GM23248 (cell line): Measurements from ENCODE around the gene ANKS6. TPM values are rescaled to one million over a fixed set of nuclear protein-coding genes. Genes with fewer than 3 reads are reported as not detected.

Experiments
- DNase-seq: peaks from one replicate; pipeline ENCODE4 v3.0.0-alpha.2; 2015
- H2AFZ ChIP-seq: fragments of 200-600 bp; sonication (generic); 2 replicates; pipeline ENCODE4 v1.6.1; 2016; ENCODE audit warnings: antibody characterized with exemption
- H3F3A ChIP-seq: fragments of 200-600 bp; sonication (generic); 2 replicates; pipeline ENCODE4 v1.6.1; 2016; ENCODE audit warnings: mild to moderate bottlenecking, antibody characterized with exemption, mixed run types; ENCODE audit not compliant: insufficient read depth
- H3K27ac ChIP-seq: fragments of 200-600 bp; sonication (generic); 2 replicates; pipeline ENCODE4 v1.5.1; 2016; ENCODE audit warnings: mild to moderate bottlenecking
- H3K27me3 ChIP-seq: fragments of 200-600 bp; sonication (generic); replicated peaks from 2 replicates; pipeline ENCODE4 v1.6.1; 2016; ENCODE audit warnings: mild to moderate bottlenecking; ENCODE audit not compliant: insufficient read depth
- H3K36me3 ChIP-seq: fragments of 200-600 bp; sonication (generic); 2 replicates; pipeline ENCODE4 v1.6.1; 2016; ENCODE audit warnings: low read depth, mild to moderate bottlenecking
- H3K4me1 ChIP-seq: fragments of 200-600 bp; sonication (generic); 2 replicates; pipeline ENCODE4 v1.6.1; 2016; ENCODE audit warnings: mild to moderate bottlenecking; ENCODE audit not compliant: insufficient read depth
- H3K4me2 ChIP-seq: fragments of 200-600 bp; sonication (generic); one replicate; pipeline ENCODE4 v1.6.1; 2016; ENCODE audit warnings: mild to moderate bottlenecking; ENCODE audit not compliant: unreplicated experiment
- H3K4me3 ChIP-seq: fragments of 200-600 bp; sonication (generic); 2 replicates; pipeline ENCODE4 v1.5.1; 2016; ENCODE audit warnings: mild to moderate bottlenecking
- H3K79me2 ChIP-seq: fragments of 200-600 bp; sonication (generic); 2 replicates; pipeline ENCODE4 v1.6.1; 2016; ENCODE audit warnings: mild to moderate bottlenecking; ENCODE audit not compliant: insufficient read depth
- H3K9ac ChIP-seq: fragments of 200-600 bp; sonication (generic); 2 replicates; pipeline ENCODE4 v1.6.1; 2016; ENCODE audit warnings: mild to moderate bottlenecking
- H3K9me2 ChIP-seq: fragments of 200-600 bp; sonication (generic); 2 replicates; pipeline ENCODE4 v1.6.1; 2016; ENCODE audit warnings: mixed run types, mild to moderate bottlenecking, moderate library complexity; ENCODE audit not compliant: insufficient read depth
- H3K9me3 ChIP-seq: fragments of 200-600 bp; sonication (generic); one replicate; pipeline ENCODE4 v1.6.1; 2017; ENCODE audit warnings: low read depth
- H4K20me1 ChIP-seq: fragments of 200-600 bp; sonication (generic); 2 replicates; pipeline ENCODE4 v1.6.0; 2016; ENCODE audit not compliant: insufficient read depth
- EZH2 ChIP-seq: fragments of 200-600 bp; sonication (generic); IDR thresholded peaks from 2 replicates; pipeline ENCODE4 v1.6.1; 2018; ENCODE audit warnings: antibody characterized with exemption, mild to moderate bottlenecking; ENCODE audit not compliant: insufficient read depth, poor library complexity, severe bottlenecking
- EZH2phosphoT487 ChIP-seq: fragments of 200-600 bp; sonication (generic); IDR thresholded peaks from 2 replicates; pipeline ENCODE4 v1.6.1; 2018; ENCODE audit warnings: antibody characterized with exemption, moderate library complexity, mild to moderate bottlenecking, low read depth; ENCODE audit not compliant: insufficient read depth
- WGBS, 2 experiments: methylation state at CpG; one replicate each; pipeline ENCODE4 v1.1.6; 2015 to 2017; ENCODE audit warnings: low lambda C conversion rate in 2 of 2, low coverage in 1 of 2; ENCODE audit errors: missing lambda C conversion rate in 2 of 2; 5-methylcytosine and 5-hydroxymethylcytosine counted together
- in situ Hi-C: fragments of 300-500 bp; cut with MboI; formaldehyde crosslinking; loops from 2 replicates; pipeline ENCODE4 v1.15.0; 2020
- polyA plus RNA-seq: library from polyadenylated mRNA; unstranded; fragments of >200 nt; fragmentation: Nextera tagmentation; extraction: Ambion mirVana; gene quantifications from 2 replicates; pipeline ENCODE4 v1.2.1, GENCODE V29; 2016
- total RNA-seq: library from RNA; depleted of rRNA; stranded (reverse); fragments of >200 nt; shearing (Covaris generic); gene quantifications from 2 replicates; pipeline ENCODE4 v1.2.3, GENCODE V29; 2014

ANKS6 gene
- total and polyA plus RNA-seq, 2 experiments from 2014 or later: 7.1 to 26.4 TPM

DNA sequence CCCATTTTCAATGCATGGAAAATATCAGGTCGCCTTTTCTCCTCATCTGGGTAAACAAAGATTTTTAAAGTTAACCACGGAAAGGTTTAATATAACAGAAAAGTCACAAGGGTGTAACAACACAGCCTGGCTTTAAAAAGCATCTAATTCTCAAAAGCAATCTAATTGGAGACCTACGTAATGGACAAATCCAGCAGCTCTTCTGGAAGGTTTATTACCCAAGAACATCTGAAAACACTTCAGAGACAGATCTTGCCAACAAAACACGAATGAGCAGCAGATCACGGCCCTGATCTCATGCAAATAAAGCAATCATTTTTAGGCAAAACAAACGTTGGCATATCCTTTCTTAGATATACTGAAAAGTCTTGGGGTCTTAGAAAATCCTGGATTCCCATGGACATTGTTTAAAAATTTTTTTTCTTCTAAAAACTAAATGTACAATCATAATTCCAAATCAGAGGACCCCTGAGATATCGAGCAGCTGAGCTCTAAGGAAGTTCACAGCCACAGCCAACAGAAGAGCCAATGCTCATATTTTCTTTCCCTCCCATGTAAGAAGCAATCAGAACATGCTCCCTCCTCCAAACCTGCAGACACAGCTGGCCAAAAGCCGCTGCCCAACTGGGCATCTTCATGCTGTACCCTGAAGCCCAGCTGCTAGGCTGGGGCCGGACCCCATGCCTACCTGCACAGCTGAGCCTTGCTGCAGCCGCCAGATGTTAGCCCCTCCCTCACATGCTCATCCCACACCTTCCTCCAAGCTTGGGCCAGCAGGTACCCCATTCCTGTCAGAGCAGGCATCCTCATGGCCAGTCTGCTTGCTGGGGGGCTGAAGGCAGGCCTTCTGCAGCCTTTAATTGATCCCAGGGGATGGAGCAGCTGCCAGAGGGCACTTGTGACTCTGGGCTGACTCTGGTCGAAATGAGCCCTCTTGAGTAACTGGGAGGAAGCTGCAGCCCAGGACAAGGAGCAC, 11.2 kb downstream of the ANKS6 start:
- Histone ChIP-seq H3K4me3 (no peak overlapping the region), H3K4me1 (no peaks in the 10 kb centered on the region), H3K36me3 (0 out of 2 replicates have a peak, but pooled peaks cover 4% of the 10 kb centered on the region), H3K27me3 (no peaks in the 10 kb centered on the region), H3K27ac (no peak overlapping the region), H2AFZ (no peak overlapping the region), H3K79me2 (peaks cover 15% of the 10 kb centered on the region; the same call in 1 of the 2 replicates), H3K9me3 (no peaks in the 10 kb centered on the region), H4K20me1 (no peaks in the 10 kb centered on the region), H3K9me2 (no peaks in the 10 kb centered on the region), H3K4me2 (no peak overlapping the region), H3K9ac (no peak overlapping the region), H3F3A (no peaks in the 10 kb centered on the region)
- in situ Hi-C loops: no loop called here
- WGBS, 2 experiments: 45 to 49% methylated on average over 11 of the region's 11 CpGs
- DNase-seq: no peak
- no peak for TF ChIP-seq EZH2
- TF ChIP-seq EZH2phosphoT487: no peak

DNA sequence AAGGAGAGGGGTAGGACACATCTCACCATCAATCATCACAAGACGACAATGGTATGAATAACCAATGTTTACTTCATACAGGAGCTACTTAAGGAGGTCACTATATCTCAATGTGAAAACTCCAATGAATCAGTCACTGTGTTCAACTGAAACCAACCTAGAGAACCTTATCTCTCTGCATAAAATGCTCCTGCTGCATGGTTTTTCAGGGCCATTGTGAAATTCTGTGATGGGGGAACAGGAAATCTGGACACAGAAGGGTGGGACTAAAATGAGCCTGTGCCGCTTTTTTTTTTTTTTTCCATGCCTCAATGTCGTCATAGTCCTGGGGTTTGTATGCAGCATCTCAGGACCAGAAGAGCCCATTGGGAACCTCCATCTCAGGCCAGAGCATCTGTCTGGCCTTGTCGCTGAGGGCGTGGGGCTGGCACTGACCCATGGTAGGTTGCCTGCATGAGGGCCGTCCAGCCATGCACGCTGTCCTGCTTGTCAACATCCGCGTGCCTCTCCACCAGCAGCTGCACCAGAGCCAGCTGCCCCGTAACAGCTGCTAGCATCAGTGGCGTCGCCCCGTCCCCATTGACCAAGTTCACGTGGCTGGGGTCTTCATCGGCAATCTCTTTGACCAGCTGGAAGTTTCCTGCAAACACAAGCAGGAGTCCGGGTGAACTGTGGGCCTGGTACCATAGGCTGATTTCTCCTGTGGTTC, 12.7 kb downstream of the ANKS6 start:
- Histone ChIP-seq H3K9ac (no peak overlapping the region), H2AFZ (no peak overlapping the region), H3F3A (no peaks in the 10 kb centered on the region), H4K20me1 (no peaks in the 10 kb centered on the region), H3K4me1 (no peaks in the 10 kb centered on the region), H3K9me2 (no peaks in the 10 kb centered on the region), H3K4me2 (no peak overlapping the region), H3K36me3 (0 out of 2 replicates have a peak, but pooled peaks cover 4% of the 10 kb centered on the region), H3K27ac (no peak overlapping the region), H3K4me3 (no peak overlapping the region), H3K9me3 (no peaks in the 10 kb centered on the region), H3K27me3 (no peaks in the 10 kb centered on the region), H3K79me2 (0 out of 2 replicates have a peak, but pooled peaks cover under 1% of the 10 kb centered on the region)
- 91 to 92% methylated on average over 16 of the region's 16 CpGs for WGBS, 2 experiments
- in situ Hi-C loops: no loop called here
- no peak for DNase-seq
- TF ChIP-seq EZH2phosphoT487 (no peak), EZH2 (no peak)

DNA sequence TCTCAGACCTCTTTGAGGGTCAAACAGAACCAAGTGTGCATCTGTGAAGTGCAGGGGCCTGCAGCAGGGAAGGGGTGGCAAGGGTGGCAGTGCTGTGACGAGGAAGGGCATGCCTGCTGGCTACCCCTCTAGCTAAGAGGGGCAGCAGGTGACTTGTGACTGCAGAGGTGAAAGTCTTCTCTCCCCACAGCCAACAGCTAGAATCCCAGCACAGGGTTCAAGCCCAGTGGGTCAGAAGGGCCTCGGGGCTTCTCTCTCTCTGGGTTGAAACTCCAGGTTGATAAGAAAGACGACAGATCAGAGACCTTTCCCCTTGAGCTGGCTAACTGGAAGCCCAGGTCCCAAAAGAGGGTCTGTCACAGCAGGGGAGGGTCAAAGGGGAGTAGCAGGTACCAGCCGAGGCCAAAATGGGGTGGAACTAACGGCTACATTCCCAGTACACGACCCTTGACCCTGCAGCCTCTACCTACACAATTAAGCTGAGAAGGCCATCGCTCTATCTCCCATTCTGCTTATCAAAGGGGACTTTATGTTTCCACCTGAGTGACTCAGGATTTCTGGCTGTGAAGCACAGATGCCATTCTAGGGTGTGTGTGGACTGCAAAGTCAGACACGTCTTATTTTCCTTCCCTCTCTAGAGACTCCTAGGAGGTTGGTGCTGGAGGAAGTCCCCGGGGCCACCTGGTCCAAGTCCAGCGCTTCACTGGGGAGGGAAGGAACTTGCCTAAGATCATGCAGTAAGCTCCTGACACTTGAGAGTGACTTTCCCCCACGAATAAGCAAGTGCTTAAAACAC, 14.6 kb downstream of the ANKS6 start:
- Histone ChIP-seq H3K4me2 (no peak overlapping the region), H2AFZ (no peak overlapping the region), H3K27ac (no peak overlapping the region), H3K9ac (no peak overlapping the region), H3F3A (no peaks in the 10 kb centered on the region), H3K4me3 (no peak overlapping the region), H4K20me1 (no peaks in the 10 kb centered on the region), H3K9me3 (no peaks in the 10 kb centered on the region), H3K79me2 (no peaks in the 10 kb centered on the region), H3K4me1 (no peaks in the 10 kb centered on the region), H3K36me3 (0 out of 2 replicates have a peak, but pooled peaks cover 4% of the 10 kb centered on the region), H3K9me2 (no peaks in the 10 kb centered on the region), H3K27me3 (no peaks in the 10 kb centered on the region)
- TF ChIP-seq EZH2: no peak
- TF ChIP-seq EZH2phosphoT487: no peak
- WGBS, 2 experiments: 90 to 93% methylated on average over 11 of the region's 11 CpGs
- in situ Hi-C loops: no loop called here
- no peak for DNase-seq
